HEK293 (cell line): ENCODE measurements around the gene STAB2.

ENCODE experiments used
- CTCF ChIP-seq: fragments of 450-650 bp; formaldehyde crosslinking; IDR thresholded peaks from 2 replicates; pipeline ENCODE4 v1.5.1; 2016; ENCODE audit warnings: missing biosample characterization, missing genetic modification characterization
- GFI1B ChIP-seq: fragments of 450-650 bp; formaldehyde crosslinking; IDR thresholded peaks from 2 replicates; pipeline ENCODE4 v1.5.1; 2016; ENCODE audit warnings: missing biosample characterization, missing genetic modification characterization
- PATZ1 ChIP-seq: fragments of 450-650 bp; formaldehyde crosslinking; IDR thresholded peaks from 2 replicates; pipeline ENCODE4 v1.5.1; 2016; ENCODE audit warnings: missing biosample characterization, missing genetic modification characterization
- REPIN1 ChIP-seq: fragments of 450-650 bp; formaldehyde crosslinking; IDR thresholded peaks from 2 replicates; pipeline ENCODE4 v1.5.1; 2017; ENCODE audit warnings: missing biosample characterization, missing genetic modification characterization, low read depth
- REST ChIP-seq: fragments of 450-650 bp; formaldehyde crosslinking; IDR thresholded peaks from 2 replicates; pipeline ENCODE4 v1.5.1; 2016; ENCODE audit warnings: missing biosample characterization, missing genetic modification characterization
- ZBTB21 ChIP-seq: fragments of 450-650 bp; formaldehyde crosslinking; IDR thresholded peaks from 2 replicates; pipeline ENCODE4 v1.5.1; 2017; ENCODE audit warnings: missing biosample characterization, missing genetic modification characterization
- ZNF169 ChIP-seq: fragments of 450-650 bp; formaldehyde crosslinking; IDR thresholded peaks from 2 replicates; pipeline ENCODE4 v1.5.1; 2016; ENCODE audit warnings: missing biosample characterization, missing genetic modification characterization
- ZNF274 ChIP-seq, 2 experiments: fragments of 200-500 bp in 1 of 2; fragments of 450-650 bp in 1 of 2; sonication (Bioruptor generic) in 1 of 2; formaldehyde crosslinking in 1 of 2; IDR thresholded peaks; 2 replicates each; pipeline versions ENCODE4 v1.5.1 to v1.6.1; 2014 to 2016; ENCODE audit warnings: borderline replicate concordance in 1 of 2, inconsistent platforms in 1 of 2, low read length in 1 of 2, missing biosample characterization in 1 of 2, missing genetic modification characterization in 1 of 2
- ZNF48 ChIP-seq: fragments of 450-650 bp; formaldehyde crosslinking; IDR thresholded peaks from 2 replicates; pipeline ENCODE4 v1.5.1; 2016; ENCODE audit warnings: missing biosample characterization, missing genetic modification characterization
- ZNF549 ChIP-seq: fragments of 450-650 bp; IDR thresholded peaks from 2 replicates; pipeline ENCODE4 v1.5.1; 2018; ENCODE audit warnings: missing biosample characterization, missing genetic modification characterization, mild to moderate bottlenecking, inconsistent platforms, moderate library complexity
- ZNF707 ChIP-seq: fragments of 450-650 bp; formaldehyde crosslinking; IDR thresholded peaks from 2 replicates; pipeline ENCODE4 v1.5.1; 2016; ENCODE audit warnings: missing biosample characterization, missing genetic modification characterization

GRCh38 chr12:103640410-103640809, 53.3 kb downstream of the STAB2 start:
- TF ChIP-seq CTCF (tag by site-specific recombination) (no peak), ZNF169 (tag by site-specific recombination) (no peak), ZNF48 (tag by site-specific recombination) (no peak), REPIN1 (no peak), ZNF707 (tag by site-specific recombination) (no peak), GFI1B (no peak), ZNF274 (IDR thresholded peaks at IDR 0.05; ENCODE audit: low read length) (no peak), ZNF274 (tag by site-specific recombination; IDR thresholded peaks at IDR 0.05; ENCODE audit: borderline replicate concordance) (no peak), PATZ1 (tag by site-specific recombination) (no peak), ZNF549 (tag by site-specific recombination) (no peak), ZBTB21 (tag by site-specific recombination) (no peak), REST (tag by site-specific recombination) (no peak)
